A549 (cell line): Measurements from ENCODE around the gene RHOBTB1. TPM values are rescaled to one million over a fixed set of nuclear protein-coding genes. Genes with fewer than 3 reads are reported as not detected.

ENCODE experiments used
- ATAC-seq, 2 experiments: fragments of 200-7000 bp in 1 of 2; fragments of >200 bp in 1 of 2; cut with Nextera tagmentation in 1 of 2; cut with Tn5 transposase in 1 of 2; 3 replicates each; pipeline versions ENCODE4 v1.8.0 to v1.9.1; 2018 to 2020; ENCODE audit warnings: mild to moderate bottlenecking in 1 of 2, moderate library complexity in 1 of 2
- CTCF ChIA-PET: fragments of 300-600 bp; sonication (Branson Sonifier 250); formaldehyde crosslinking; extraction: SDS; loops from one replicate; lab custom pipeline; 2021; ENCODE audit warnings: antibody characterized with exemption, inconsistent platforms; lab: Yijun Ruan, JAX
- POLR2A ChIA-PET: fragments of 350-600 bp; formaldehyde crosslinking; extraction: SDS; loops from one replicate; lab custom pipeline; 2021; ENCODE audit warnings: antibody characterized with exemption, inconsistent platforms; lab: Yijun Ruan, JAX
- DNase-seq, 2 experiments: peaks; one replicate each; pipeline versions ENCODE4 v3.0.0 to v3.0.0-alpha.2; 2011 to 2016; ENCODE audit warnings: low read depth in 1 of 2, low spot score in 1 of 2
- FAIRE-seq: peaks from 2 replicates; lab custom pipeline; 2011; peaks lifted over from hg19 to GRCh38; lab: Jason Lieb, UNC
- H3K27ac ChIP-seq, 2 experiments: fragments of >200 bp; sonication (Bioruptor Twin); formaldehyde crosslinking; 3 replicates each; pipeline ENCODE4 v1.5.1; 2016 to 2017
- H3K4me1 ChIP-seq: fragments of >200 bp; sonication (Bioruptor Twin); formaldehyde crosslinking; 3 replicates; pipeline ENCODE4 v1.6.1; 2016
- H3K4me2 ChIP-seq: fragments of >200 bp; sonication (Bioruptor Twin); formaldehyde crosslinking; 3 replicates; pipeline ENCODE4 v1.6.1; 2016
- H3K4me3 ChIP-seq: fragments of >200 bp; sonication (Bioruptor Twin); formaldehyde crosslinking; 3 replicates; pipeline ENCODE4 v1.5.1; 2016
- H3K9me3 ChIP-seq: fragments of >200 bp; sonication (Bioruptor Twin); formaldehyde crosslinking; 3 replicates; pipeline ENCODE4 v1.6.1; 2016
- BCL3 ChIP-seq: fragments of >200 bp; sonication (Bioruptor Twin); formaldehyde crosslinking; IDR thresholded peaks from 3 replicates; pipeline ENCODE4 v1.6.1; 2016
- BHLHE40 ChIP-seq: IDR thresholded peaks from 2 replicates; pipeline ENCODE4 v1.6.1; 2012; ENCODE audit warnings: low read depth, low read length, inconsistent platforms
- CBX8 ChIP-seq: fragments of 200-600 bp; sonication (generic); IDR thresholded peaks from 2 replicates; pipeline ENCODE4 v1.6.1; 2016
- CTCF ChIP-seq: fragments of >200 bp; sonication (Bioruptor Twin); formaldehyde crosslinking; IDR thresholded peaks from 3 replicates; pipeline ENCODE4 v1.5.1; 2016
- ELK1 ChIP-seq: fragments of 150-350 bp; IDR thresholded peaks from 2 replicates; pipeline ENCODE4 v1.6.1; 2014; ENCODE audit warnings: low read depth, mild to moderate bottlenecking, low read length
- HOXB13 ChIP-seq: fragments of 250-450 bp; sonication (Bioruptor Pico); IDR thresholded peaks from 2 replicates; pipeline ENCODE4 v1.5.0; 2020; ENCODE audit warnings: low read depth, mild to moderate bottlenecking, moderate library complexity
- JUNB ChIP-seq: fragments of >200 bp; sonication (Bioruptor Twin); formaldehyde crosslinking; IDR thresholded peaks from 2 replicates; pipeline ENCODE4 v1.6.1; 2016
- KDM5A ChIP-seq: fragments of 200-600 bp; sonication (generic); IDR thresholded peaks from 2 replicates; pipeline ENCODE4 v1.6.1; 2016; ENCODE audit warnings: antibody characterized with exemption, mild to moderate bottlenecking
- MAFK ChIP-seq: fragments of 450-650 bp; IDR thresholded peaks from 2 replicates; pipeline ENCODE4 v1.6.1; 2014; ENCODE audit not compliant: partially characterized antibody
- MAX ChIP-seq: IDR thresholded peaks from 2 replicates; pipeline ENCODE4 v1.6.1; 2012
- NR3C1 ChIP-seq: fragments of >200 bp; sonication (Bioruptor Twin); formaldehyde crosslinking; IDR thresholded peaks from 3 replicates; pipeline ENCODE4 v1.6.1; 2017
- PHF8 ChIP-seq: fragments of 200-600 bp; sonication (generic); IDR thresholded peaks from 2 replicates; pipeline ENCODE4 v1.6.1; 2016; ENCODE audit warnings: low read depth, mild to moderate bottlenecking, antibody characterized with exemption, moderate library complexity, borderline replicate concordance
- POLR2A ChIP-seq: IDR thresholded peaks from 2 replicates; pipeline ENCODE4 v1.6.1; 2012; ENCODE audit warnings: mild to moderate bottlenecking, low read length
- POLR2AphosphoS2 ChIP-seq: conservative IDR thresholded peaks from 2 replicates; pipeline ENCODE4 v1.6.1; 2012; ENCODE audit warnings: low read length, improper control_type of control experiment, inconsistent platforms
- RCOR1 ChIP-seq: fragments of 150-350 bp; IDR thresholded peaks from 2 replicates; pipeline ENCODE4 v1.6.1; 2014; ENCODE audit warnings: antibody characterized with exemption, low read length, low read depth
- RFX5 ChIP-seq: fragments of 450-650 bp; IDR thresholded peaks from 2 replicates; pipeline ENCODE4 v1.7.1; 2014; ENCODE audit warnings: antibody characterized with exemption, mild to moderate bottlenecking, moderate library complexity
- SREBF2 ChIP-seq: fragments of 450-650 bp; IDR thresholded peaks from 2 replicates; pipeline ENCODE4 v1.6.1; 2014; ENCODE audit warnings: mild to moderate bottlenecking, moderate library complexity
- TP53 ChIP-seq: fragments of 250-450 bp; sonication (Bioruptor Pico); IDR thresholded peaks from 2 replicates; pipeline ENCODE4 v1.5.0; 2021; ENCODE audit warnings: mild to moderate bottlenecking, moderate library complexity
- USF2 ChIP-seq: fragments of 450-650 bp; IDR thresholded peaks from 2 replicates; pipeline ENCODE4 v1.6.1; 2014; ENCODE audit warnings: antibody characterized with exemption
- WGBS: methylation state at CpG from one replicate; pipeline ENCODE4 v1.1.6; 2017; ENCODE audit errors: missing lambda C conversion rate; 5-methylcytosine and 5-hydroxymethylcytosine counted together
- polyA plus RNA-seq, 4 experiments: library from polyadenylated mRNA; depleted of rRNA in 3 of 4; stranded (reverse); fragments of >200 nt; fragmentation: RNase III in 1 of 4; extraction: RNeasy Plus Mini Kit Qiagen cat#74134 plus additional on column Dnase treatment in 1 of 4; gene quantifications; 2 replicates in 3 of 4; 3 replicates in 1 of 4; pipeline ENCODE4 v1.2.3, GENCODE V29; 2011 to 2017

RHOBTB1 gene
- polyA plus RNA-seq, 2 of the 4 experiments (the other 2 are of a cell fraction): 6.6 to 24.7 TPM

GRCh38 chr10:60853637-60854036 lies 90.3 kb downstream of the RHOBTB1 start:
- ATAC-seq: no peak
- no peak for FAIRE-seq
- no peak overlapping the region for H3K4me3 ChIP-seq
- ChIA-PET POLR2A (no interaction called here), CTCF (interaction anchor here (1.2 kb wide), 1 partner anchor 37 kb away, joined by 3 read pairs; no protein-coding TSS in a partner anchor)
- no peak for TF ChIP-seq POLR2AphosphoS2
- no peak for TF ChIP-seq CTCF
- TF ChIP-seq MAFK: no peak
- no peak for TF ChIP-seq PHF8
- TF ChIP-seq BHLHE40: no peak
- TF ChIP-seq MAX: no peak
- no peak for TF ChIP-seq HOXB13
- no peak overlapping the region for H3K4me2 ChIP-seq
- H3K27ac ChIP-seq: no peak overlapping the region
- H3K4me1 ChIP-seq: no peaks in the 10 kb centered on the region; the same call in 2 of the 3 replicates
- H3K9me3 ChIP-seq: peaks cover 5% of the 10 kb centered on the region; the same call in 1 of the 3 replicates
- DNase-seq: no peak
- WGBS: 88% methylated on average over 3 of the region's 3 CpGs

GRCh38 chr10:60853107-60853506 lies 90.9 kb downstream of the RHOBTB1 start:
- Histone ChIP-seq H3K4me1 (peaks cover 3% of the 10 kb centered on the region; the same call in 1 of the 3 replicates), H3K4me3 (no peak overlapping the region), H3K27ac (no peak overlapping the region), H3K9me3 (peaks cover 5% of the 10 kb centered on the region; the same call in 1 of the 3 replicates), H3K4me2 (no peak overlapping the region)
- ChIA-PET POLR2A (no interaction called here), CTCF (interaction anchor here (1.2 kb wide), 1 partner anchor 36 kb away, joined by 3 read pairs; no protein-coding TSS in a partner anchor)
- FAIRE-seq (no peak), DNase-seq (no peak), ATAC-seq (no peak)
- 56% methylated on average over 4 of the region's 4 CpGs for WGBS
- TF ChIP-seq RCOR1: no peak
- no peak for TF ChIP-seq PHF8
- no peak for TF ChIP-seq USF2
- no peak for TF ChIP-seq NR3C1
- no peak for TF ChIP-seq KDM5A
- no peak for TF ChIP-seq CBX8
- no peak for TF ChIP-seq ELK1
- TF ChIP-seq SREBF2: no peak
- no peak for TF ChIP-seq RFX5
- no peak for TF ChIP-seq TP53 (CRISPR knock-in tag)
- no peak for TF ChIP-seq POLR2A
- no peak for TF ChIP-seq BCL3
- no peak for TF ChIP-seq JUNB

GRCh38 chr10:60849740-60850139 lies 94.2 kb downstream of the RHOBTB1 start:
- TF ChIP-seq MAFK (peak; percentile 2), USF2 (no peak)
- POLR2A ChIA-PET: no interaction called here
- H3K4me2 ChIP-seq: no peak overlapping the region
- 61% methylated on average over 1 of the region's 1 CpG for WGBS
- H3K4me1 ChIP-seq: peaks cover 8% of the 10 kb centered on the region; the same call in 1 of the 3 replicates
- no peak for DNase-seq
- ATAC-seq: no peak
- H3K27ac ChIP-seq: no peak overlapping the region
- FAIRE-seq: no peak
- no peaks in the 10 kb centered on the region for H3K9me3 ChIP-seq
- CTCF ChIA-PET: interaction anchor here (1.4 kb wide), 1 partner anchor 30 kb away, joined by 4 read pairs; no protein-coding TSS in a partner anchor
- H3K4me3 ChIP-seq: no peak overlapping the region
